ENCODE results near the gene FLT3LG.
A peak's percentile ranks its signal among the peaks of the same experiment; 100 is the strongest.

DNA sequence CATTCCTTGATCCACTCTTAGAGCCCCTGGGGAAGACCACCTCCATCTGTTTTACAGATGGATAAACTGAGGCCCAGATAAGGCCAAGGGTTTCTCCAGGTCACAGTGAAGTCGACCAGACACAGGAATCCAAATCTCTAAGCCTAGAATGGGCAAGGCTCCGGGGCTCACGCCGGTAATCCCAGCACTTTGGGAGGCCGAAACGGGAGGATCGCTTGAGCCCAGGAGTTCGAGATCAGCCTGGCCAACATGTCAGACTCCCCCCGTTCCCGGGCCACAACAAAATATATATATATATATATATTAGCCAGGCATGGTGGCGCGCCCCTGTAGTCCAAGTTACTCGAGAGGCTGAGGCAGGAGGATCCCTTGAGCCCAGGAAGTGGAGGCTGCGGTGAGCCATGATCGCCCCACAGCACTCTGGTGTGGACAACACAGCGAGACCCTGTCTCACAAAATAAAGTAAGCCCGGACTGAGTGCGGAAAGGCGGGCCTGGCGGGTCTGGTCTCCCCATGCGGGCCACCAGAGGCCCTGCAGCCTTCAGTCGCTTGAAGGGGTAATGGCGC is 12.8 kb downstream of the FLT3LG start:
- TF ChIP-seq PCBP1 (IDR thresholded peaks at IDR 0.05; ENCODE audit: low read depth, low read length, poor library complexity, severe bottlenecking) (no peak), ZNF121 (CRISPR knock-in tag; conservative IDR thresholded peaks at IDR 0.05) (peak; percentile 97), CBX2 (IDR thresholded peaks at IDR 0.05; ENCODE audit: insufficient read depth, low read length, poor library complexity, severe bottlenecking) (no peak), TARDBP (IDR thresholded peaks at IDR 0.05) (no peak), MAFG (tag; conservative IDR thresholded peaks at IDR 0.05) (no peak), MECOM (CRISPR knock-in tag; IDR thresholded peaks at IDR 0.05) (no peak), GTF2E2 (tag; IDR thresholded peaks at IDR 0.05) (no peak), ETV6 (IDR thresholded peaks at IDR 0.05; ENCODE audit: borderline replicate concordance in 1 of 2, low read depth in 2 of 2, low read length in 1 of 2) (no peak), ETV6 (CRISPR knock-in tag; IDR thresholded peaks at IDR 0.05; ENCODE audit: borderline replicate concordance) (no peak), CHD2 (IDR thresholded peaks at IDR 0.05; ENCODE audit: low read depth, low read length) (no peak), EP300 (IDR thresholded peaks at IDR 0.05; ENCODE audit: low read length) (no peak), RAD21 (CRISPR knock-in tag; conservative IDR thresholded peaks at IDR 0.05 in 1 of 2, IDR thresholded peaks at IDR 0.05 in 1 of 2) (0 out of 4 replicates have a peak, but pooled peaks of 1 of the 2 experiments have one; percentile 5), SMC3 (conservative IDR thresholded peaks at IDR 0.05; ENCODE audit: insufficient read depth, low read depth, low read length) (no peak), ELK1 (CRISPR knock-in tag; IDR thresholded peaks at IDR 0.05) (no peak)
